ENCODE data around the gene STKLD1. TPM values are rescaled to one million over a fixed set of nuclear protein-coding genes. Genes with fewer than 3 reads are reported as not detected.
"Not testable (repeated sequence)": the region's sequence is repeated elsewhere in the genome, so short reads cannot be mapped to it uniquely, and the experiment has no call there.

STKLD1 gene
- total and polyA plus RNA-seq, 12 donors: 0.17 to 1.7 (median 0.68) TPM; not detected in 2

GRCh38 chr9:133390713-133391112 lies 14.5 kb downstream of the STKLD1 start:
- H3K9me3 ChIP-seq: no peaks in the 10 kb centered on the region
- DNase-seq (no peak), ATAC-seq (no peak)
- H3K27ac ChIP-seq: no peak overlapping the region
- peaks cover 0 to 25% (median 7%) of the 10 kb centered on the region in 7 donors for H3K27me3 ChIP-seq
- H3K4me1 ChIP-seq: no peaks in the 10 kb centered on the region
- H3K36me3 ChIP-seq: no peaks in the 10 kb centered on the region
- WGBS, 2 donors: 83 to 88% methylated on average over 7 of the region's 7 CpGs
- intact Hi-C loops (cut with DNase I): no loop called here
- no peak overlapping the region for H3K4me3 ChIP-seq
- TF ChIP-seq, protein P1, sequence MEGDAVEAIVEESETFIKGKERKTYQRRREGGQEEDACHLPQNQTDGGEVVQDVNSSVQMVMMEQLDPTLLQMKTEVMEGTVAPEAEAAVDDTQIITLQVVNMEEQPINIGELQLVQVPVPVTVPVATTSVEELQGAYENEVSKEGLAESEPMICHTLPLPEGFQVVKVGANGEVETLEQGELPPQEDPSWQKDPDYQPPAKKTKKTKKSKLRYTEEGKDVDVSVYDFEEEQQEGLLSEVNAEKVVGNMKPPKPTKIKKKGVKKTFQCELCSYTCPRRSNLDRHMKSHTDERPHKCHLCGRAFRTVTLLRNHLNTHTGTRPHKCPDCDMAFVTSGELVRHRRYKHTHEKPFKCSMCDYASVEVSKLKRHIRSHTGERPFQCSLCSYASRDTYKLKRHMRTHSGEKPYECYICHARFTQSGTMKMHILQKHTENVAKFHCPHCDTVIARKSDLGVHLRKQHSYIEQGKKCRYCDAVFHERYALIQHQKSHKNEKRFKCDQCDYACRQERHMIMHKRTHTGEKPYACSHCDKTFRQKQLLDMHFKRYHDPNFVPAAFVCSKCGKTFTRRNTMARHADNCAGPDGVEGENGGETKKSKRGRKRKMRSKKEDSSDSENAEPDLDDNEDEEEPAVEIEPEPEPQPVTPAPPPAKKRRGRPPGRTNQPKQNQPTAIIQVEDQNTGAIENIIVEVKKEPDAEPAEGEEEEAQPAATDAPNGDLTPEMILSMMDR (IDR thresholded peaks at IDR 0.05): no peak

DNA sequence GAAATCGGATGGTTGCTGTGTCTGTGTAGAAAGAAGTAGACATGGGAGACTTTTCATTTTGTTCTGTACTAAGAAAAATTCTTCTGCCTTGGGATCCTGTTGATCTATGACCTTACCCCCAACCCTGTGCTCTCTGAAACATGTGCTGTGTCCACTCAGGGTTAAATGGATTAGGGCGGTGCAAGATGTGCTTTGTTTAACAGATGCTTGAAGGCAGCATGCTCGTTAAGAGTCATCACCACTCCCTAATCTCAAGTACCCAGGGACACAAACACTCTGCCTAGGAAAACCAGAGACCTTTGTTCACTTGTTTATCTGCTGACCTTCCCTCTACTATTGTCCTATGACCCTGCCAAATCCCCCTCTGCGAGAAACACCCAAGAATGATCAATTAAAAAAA lies 15.3 kb downstream of the STKLD1 start:
- intact Hi-C loops (cut with DNase I); ATAC-seq; H3K27ac ChIP-seq; H3K9me3 ChIP-seq; H3K4me3 ChIP-seq; H3K4me1 ChIP-seq; H3K36me3 ChIP-seq; DNase-seq: not testable (repeated sequence)
- H3K27me3 ChIP-seq: peaks cover 0 to 31% (median 7%) of the 10 kb centered on the region in 7 donors
- 43 to 62% methylated on average over 2 to 3 of the region's 4 CpGs for WGBS, 2 donors

DNA sequence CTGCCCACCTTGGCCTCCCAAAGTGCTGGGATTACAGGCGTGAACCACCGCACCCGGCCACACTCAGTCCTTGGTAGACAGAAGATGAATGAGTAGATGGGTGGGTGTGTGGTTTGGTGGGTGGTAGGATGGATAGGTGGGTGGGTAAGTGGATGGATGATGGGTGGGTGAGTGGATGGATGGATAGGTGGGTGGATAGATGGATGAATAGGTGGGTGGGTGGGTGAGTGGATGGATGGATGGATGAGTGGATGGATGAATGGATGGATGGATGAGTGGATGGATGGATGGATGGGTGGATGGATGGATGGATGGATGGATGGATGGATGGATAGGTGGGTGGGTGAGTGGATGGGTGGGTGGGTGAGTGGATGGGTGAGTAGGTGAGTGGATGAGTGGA lies 16.1 kb downstream of the STKLD1 start:
- intact Hi-C loops (cut with DNase I): not testable (repeated sequence)
- 93 to 97% methylated on average over 3 of the region's 3 CpGs for WGBS, 2 donors

DNA sequence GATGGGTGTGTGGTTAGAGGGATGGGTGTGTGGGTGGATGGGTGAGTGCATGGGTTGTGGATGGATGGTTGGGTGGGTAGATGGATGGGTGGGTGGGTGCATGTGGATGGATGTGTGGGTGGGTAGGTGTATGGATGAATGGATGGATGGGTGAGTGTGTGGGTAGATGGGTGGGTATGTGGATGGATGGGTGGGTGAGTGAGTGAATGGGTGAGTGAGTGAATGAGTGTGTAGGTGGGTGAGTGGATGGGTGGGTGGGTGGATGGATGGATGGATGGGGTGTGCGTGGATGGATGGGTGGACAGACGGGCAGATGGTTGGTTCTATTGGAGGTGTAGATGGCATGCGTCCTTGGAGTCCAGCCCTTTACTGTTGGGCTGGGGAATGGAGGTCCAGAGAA lies 17.2 kb downstream of the STKLD1 start:
- Histone ChIP-seq H3K9me3 (no peaks in the 10 kb centered on the region), H3K4me3 (no peak overlapping the region), H3K4me1 (no peaks in the 10 kb centered on the region), H3K27me3 (peaks cover 0 to 36% (median 7%) of the 10 kb centered on the region in 7 donors), H3K36me3 (no peaks in the 10 kb centered on the region), H3K27ac (no peak overlapping the region)
- 84 to 90% methylated on average over 3 of the region's 3 CpGs for WGBS, 2 donors
- intact Hi-C loops (cut with DNase I): no loop called here
- DNase-seq (no peak), ATAC-seq (no peak)
- TF ChIP-seq, protein P1 (IDR thresholded peaks at IDR 0.05): no peak

More for the DNA sequence above, 16.1 kb downstream of the STKLD1 start:
- peaks cover 0 to 36% (median 7%) of the 10 kb centered on the region in 7 donors for H3K27me3 ChIP-seq
- not testable (repeated sequence) for ATAC-seq, H3K36me3 ChIP-seq, H3K9me3 ChIP-seq, H3K4me3 ChIP-seq, H3K4me1 ChIP-seq, DNase-seq, H3K27ac ChIP-seq

DNA sequence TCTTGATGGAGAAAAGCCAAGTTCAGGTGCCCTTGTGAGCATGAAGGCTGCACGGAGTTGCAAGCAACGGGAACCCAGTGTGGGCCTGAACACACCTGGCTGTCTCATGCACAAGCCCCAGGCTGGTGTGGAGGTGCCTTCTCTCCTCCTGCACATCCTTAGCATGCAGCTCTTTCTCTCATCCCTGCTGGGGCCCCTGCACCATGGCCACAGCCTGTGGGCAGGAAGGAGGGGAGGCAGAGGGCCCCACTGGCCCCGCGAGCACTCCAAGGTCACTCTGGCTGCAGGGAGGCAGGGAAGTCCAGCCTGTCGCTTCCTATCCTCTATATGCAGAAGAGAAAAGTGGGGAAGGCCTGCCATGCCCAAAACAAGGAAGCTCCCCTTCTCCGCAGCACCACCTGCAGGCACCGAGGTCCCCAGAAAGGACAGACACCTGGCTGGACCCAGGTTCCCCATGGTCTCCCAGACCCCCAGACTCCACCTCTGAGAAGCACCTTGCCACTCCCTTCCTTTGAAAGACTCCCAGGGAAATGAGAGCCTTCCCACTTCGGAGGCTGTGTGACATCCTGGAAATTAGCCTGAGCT lies 18.6 kb downstream of the STKLD1 start:
- Histone ChIP-seq H3K4me3 (no peak overlapping the region), H3K36me3 (no peaks in the 10 kb centered on the region), H3K27ac (no peak overlapping the region), H3K4me1 (no peaks in the 10 kb centered on the region), H3K27me3 (peaks cover 0 to 36% (median 7%) of the 10 kb centered on the region in 7 donors), H3K9me3 (no peaks in the 10 kb centered on the region)
- intact Hi-C loops (cut with DNase I): no loop called here
- ATAC-seq: no peak
- WGBS, 2 donors: 38 to 48% methylated on average over 8 of the region's 8 CpGs
- no peak for DNase-seq
- TF ChIP-seq, protein P1 (IDR thresholded peaks at IDR 0.05): no peak
